Measurements from ENCODE around the gene GPX5.

- no peak for TF ChIP-seq CTCF (IDR thresholded peaks at IDR 0.05)
- TF ChIP-seq REST (IDR thresholded peaks at IDR 0.05; ENCODE audit: insufficient read depth in 1 of 2, low read depth in 2 of 2, low read length in 1 of 2): no peak
Observed at GRCh38 chr6:28523241-28523622, 2.4 kb upstream of the GPX5 start.
